Trophoblast cell (in vitro differentiated cells and primary cell): ENCODE data around the gene RPL13.

Source experiments
- DNase-seq, 2 donors: peaks; one replicate each; pipeline ENCODE4 v3.0.0-alpha.2; 2016
- H2AFZ ChIP-seq: 2 replicates; pipeline ENCODE4 v1.6.1; 2013; ENCODE audit warnings: low read length, moderate library complexity, mild to moderate bottlenecking; ENCODE audit not compliant: insufficient read depth, poor library complexity
- H2AK5ac ChIP-seq: 2 replicates; pipeline ENCODE4 v1.6.1; 2013; ENCODE audit warnings: mild to moderate bottlenecking, low read length
- H2BK120ac ChIP-seq: 2 replicates; pipeline ENCODE4 v1.6.1; 2013; ENCODE audit warnings: low read length, mild to moderate bottlenecking, moderate library complexity; ENCODE audit not compliant: insufficient read depth, poor library complexity
- H2BK12ac ChIP-seq: 2 replicates; pipeline ENCODE4 v1.6.1; 2013; ENCODE audit warnings: mild to moderate bottlenecking, low read length, moderate library complexity
- H2BK5ac ChIP-seq: 2 replicates; pipeline ENCODE4 v1.6.1; 2013; ENCODE audit warnings: low read length, low read depth, moderate library complexity, mild to moderate bottlenecking; ENCODE audit not compliant: poor library complexity
- H3K14ac ChIP-seq: 2 replicates; pipeline ENCODE4 v1.6.1; 2013; ENCODE audit warnings: mild to moderate bottlenecking, low read length
- H3K18ac ChIP-seq: 2 replicates; pipeline ENCODE4 v1.6.1; 2013; ENCODE audit warnings: mild to moderate bottlenecking, low read length
- H3K23ac ChIP-seq: 2 replicates; pipeline ENCODE4 v1.6.1; 2013; ENCODE audit warnings: low read length
- H3K27ac ChIP-seq: 2 replicates; pipeline ENCODE4 v1.5.1; 2013; ENCODE audit warnings: low read depth, mild to moderate bottlenecking, inconsistent platforms, low read length, moderate library complexity
- H3K27me3 ChIP-seq: 2 replicates; pipeline ENCODE4 v1.6.1; 2013; ENCODE audit warnings: inconsistent platforms, mild to moderate bottlenecking, low read length, moderate library complexity; ENCODE audit not compliant: insufficient read depth
- H3K36me3 ChIP-seq, 2 experiments: 1 replicate in 1 of 2; 2 replicates in 1 of 2; pipeline ENCODE4 v1.6.1; 2013; ENCODE audit warnings: low read length in 2 of 2, mild to moderate bottlenecking in 2 of 2, moderate library complexity in 1 of 2; ENCODE audit not compliant: insufficient read depth in 2 of 2, control insufficient read depth in 1 of 2
- H3K4ac ChIP-seq: 2 replicates; pipeline ENCODE4 v1.6.1; 2013; ENCODE audit warnings: low read depth, mild to moderate bottlenecking, low read length, moderate library complexity
- H3K4me1 ChIP-seq, 2 experiments: 1 replicate in 1 of 2; 2 replicates in 1 of 2; pipeline ENCODE4 v1.6.1; 2013; ENCODE audit warnings: low read length in 2 of 2, mild to moderate bottlenecking in 2 of 2, moderate library complexity in 1 of 2; ENCODE audit not compliant: insufficient read depth in 2 of 2, control insufficient read depth in 1 of 2
- H3K4me2 ChIP-seq: 2 replicates; pipeline ENCODE4 v1.6.1; 2013; ENCODE audit warnings: inconsistent platforms, mild to moderate bottlenecking, low read length, moderate library complexity
- H3K4me3 ChIP-seq: 2 replicates; pipeline ENCODE4 v1.5.1; 2013; ENCODE audit warnings: mild to moderate bottlenecking, low read depth, low read length, inconsistent platforms
- H3K79me1 ChIP-seq: one replicate; pipeline ENCODE4 v1.6.1; 2013; ENCODE audit warnings: low read length
- H3K79me2 ChIP-seq: 2 replicates; pipeline ENCODE4 v1.6.1; 2013; ENCODE audit warnings: low read length, mild to moderate bottlenecking; ENCODE audit not compliant: control insufficient read depth, insufficient read depth, poor library complexity
- H3K9ac ChIP-seq: 2 replicates; pipeline ENCODE4 v1.6.1; 2013; ENCODE audit warnings: mild to moderate bottlenecking, low read length
- H3K9me3 ChIP-seq: 2 replicates; pipeline ENCODE4 v1.6.1; 2013; ENCODE audit warnings: low read depth, mild to moderate bottlenecking, control low read depth, inconsistent platforms, low read length; ENCODE audit not compliant: insufficient read depth
- H4K12ac ChIP-seq: 2 replicates; pipeline ENCODE4 v1.6.1; 2013; ENCODE audit warnings: low read depth, mild to moderate bottlenecking, low read length, moderate library complexity
- H4K8ac ChIP-seq: 2 replicates; pipeline ENCODE4 v1.6.1; 2013; ENCODE audit warnings: low read depth, mild to moderate bottlenecking, low read length, moderate library complexity
- H4K91ac ChIP-seq: one replicate; pipeline ENCODE4 v1.6.1; 2013; ENCODE audit warnings: low read depth, mild to moderate bottlenecking, low read length, moderate library complexity
- WGBS: extraction: QIAGEN DNeasy Blood & Tissue Kit; methylation state at CpG from one replicate; pipeline ENCODE4 v1.1.7; 2013; ENCODE audit warnings: missing lambda C conversion rate; ENCODE audit not compliant: insufficient read length, insufficient coverage; ENCODE audit errors: extremely low coverage; 5-methylcytosine and 5-hydroxymethylcytosine counted together

The RPL13 gene

GRCh38 chr16:89529097-89529496 is 31.4 kb upstream of the RPL13 start:
- Histone ChIP-seq H3K4me2 (no peak overlapping the region), H3K79me2 (no peaks in the 10 kb centered on the region), H3K4ac (no peak overlapping the region), H3K27me3 (no peaks in the 10 kb centered on the region), H3K36me3 (peaks cover 72 to 82% of the 10 kb centered on the region in 2 experiments), H3K18ac (no peak overlapping the region), H2AFZ (no peak overlapping the region), H3K9me3 (no peaks in the 10 kb centered on the region), H3K4me3 (no peak overlapping the region), H3K4me1 (no peaks in the 10 kb centered on the region), H2BK5ac (no peak overlapping the region), H4K8ac (no peak overlapping the region), H3K27ac (no peak overlapping the region), H3K9ac (no peak overlapping the region), H4K91ac (no peak overlapping the region), H2BK12ac (no peak overlapping the region), H4K12ac (no peak overlapping the region), H2BK120ac (no peak overlapping the region), H3K79me1 (no peaks in the 10 kb centered on the region), H3K23ac (no peak overlapping the region), H2AK5ac (no peak overlapping the region), H3K14ac (no peak overlapping the region)
- DNase-seq, result no peak
- no CpG with 5 or more reads among the region's 16 CpGs for WGBS

GRCh38 chr16:89530401-89531381 is 29.8 kb upstream of the RPL13 start:
- no peak overlapping the region for H3K4ac ChIP-seq
- no peaks in the 10 kb centered on the region for H3K4me1 ChIP-seq
- no peak overlapping the region for H2BK5ac ChIP-seq
- H4K8ac ChIP-seq, result no peak overlapping the region
- H3K18ac ChIP-seq, result no peak overlapping the region
- H3K4me3 ChIP-seq, result peak overlapping the region; percentile 34
- H3K9ac ChIP-seq, result no peak overlapping the region
- no peak overlapping the region for H3K23ac ChIP-seq
- H4K12ac ChIP-seq, result no peak overlapping the region
- no peak overlapping the region for H3K14ac ChIP-seq
- no peak overlapping the region for H2AK5ac ChIP-seq
- H3K4me2 ChIP-seq, result no peak overlapping the region
- peaks cover 72 to 81% of the 10 kb centered on the region in 2 experiments for H3K36me3 ChIP-seq
- H2BK12ac ChIP-seq, result no peak overlapping the region
- no CpG with 5 or more reads among the region's 37 CpGs for WGBS
- H3K27ac ChIP-seq, result no peak overlapping the region
- no peaks in the 10 kb centered on the region for H3K79me2 ChIP-seq
- H3K27me3 ChIP-seq, result no peaks in the 10 kb centered on the region
- H2AFZ ChIP-seq, result no peak overlapping the region
- no peak overlapping the region for H2BK120ac ChIP-seq
- no peaks in the 10 kb centered on the region for H3K9me3 ChIP-seq
- H3K79me1 ChIP-seq, result no peaks in the 10 kb centered on the region
- DNase-seq, result no peak
- H4K91ac ChIP-seq, result no peak overlapping the region

- WGBS, result no CpG with 5 or more reads among the region's 31 CpGs
- H3K79me2 ChIP-seq, result no peaks in the 10 kb centered on the region
- H3K4me2 ChIP-seq, result no peak overlapping the region
- H3K14ac ChIP-seq, result no peak overlapping the region
- H2AK5ac ChIP-seq, result no peak overlapping the region
- no peak overlapping the region for H3K23ac ChIP-seq
- H4K91ac ChIP-seq, result no peak overlapping the region
- H3K4me1 ChIP-seq, result no peaks in the 10 kb centered on the region
- no peak overlapping the region for H4K12ac ChIP-seq
- H3K27me3 ChIP-seq, result no peaks in the 10 kb centered on the region
- no peak overlapping the region for H2AFZ ChIP-seq
- no peak overlapping the region for H3K4ac ChIP-seq
- DNase-seq, result no peak
- H3K36me3 ChIP-seq, result peaks cover 70 to 79% of the 10 kb centered on the region in 2 experiments
- no peak overlapping the region for H4K8ac ChIP-seq
- no peaks in the 10 kb centered on the region for H3K79me1 ChIP-seq
- H3K9ac ChIP-seq, result no peak overlapping the region
- no peak overlapping the region for H2BK12ac ChIP-seq
- H2BK120ac ChIP-seq, result no peak overlapping the region
- no peak overlapping the region for H2BK5ac ChIP-seq
- no peak overlapping the region for H3K18ac ChIP-seq
- H3K9me3 ChIP-seq, result no peaks in the 10 kb centered on the region
- no peak overlapping the region for H3K4me3 ChIP-seq
- no peak overlapping the region for H3K27ac ChIP-seq
Observed at GRCh38 chr16:89531821-89532526, 28.5 kb upstream of the RPL13 start.

GRCh38 chr16:89534252-89534756 is 26.2 kb upstream of the RPL13 start:
- Histone ChIP-seq H2BK12ac (no peak overlapping the region), H2AFZ (no peak overlapping the region), H3K9me3 (no peaks in the 10 kb centered on the region), H4K8ac (no peak overlapping the region), H4K91ac (no peak overlapping the region), H2BK120ac (no peak overlapping the region), H3K27me3 (no peaks in the 10 kb centered on the region), H2AK5ac (no peak overlapping the region), H3K4ac (no peak overlapping the region), H3K36me3 (peaks cover 76% of the 10 kb centered on the region in 2 experiments), H3K27ac (no peak overlapping the region), H3K9ac (no peak overlapping the region), H3K14ac (no peak overlapping the region), H4K12ac (no peak overlapping the region), H3K23ac (no peak overlapping the region), H3K4me3 (no peak overlapping the region), H3K79me1 (no peaks in the 10 kb centered on the region), H3K4me1 (no peaks in the 10 kb centered on the region), H3K4me2 (no peak overlapping the region), H2BK5ac (no peak overlapping the region), H3K79me2 (no peaks in the 10 kb centered on the region), H3K18ac (no peak overlapping the region)
- WGBS, result no CpG with 5 or more reads among the region's 11 CpGs
- peak in 1 of 2 donors; percentile 12 for DNase-seq
